ENCODE measurements around the gene NNAT.

DNA sequence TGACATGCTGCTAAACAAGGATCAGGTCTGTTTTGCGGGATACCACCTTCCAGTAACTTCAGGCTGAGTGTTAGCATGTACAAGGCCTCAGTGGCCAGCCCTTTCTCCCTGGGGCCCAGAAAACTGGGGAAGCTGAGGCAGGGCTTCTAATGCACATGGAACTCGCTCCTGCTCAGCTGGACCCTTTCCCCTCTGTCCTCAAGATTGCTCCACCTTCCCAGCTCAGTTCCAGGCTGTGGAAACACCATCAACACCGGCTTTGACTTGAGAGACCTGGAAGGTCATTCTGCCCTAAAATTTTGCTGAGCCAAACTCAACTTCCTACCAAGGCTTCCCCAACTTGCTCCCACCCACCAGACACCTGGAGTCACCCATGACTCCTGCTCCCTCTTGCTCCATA, 10.8 kb downstream of the NNAT start:
- TF ChIP-seq POLR2AphosphoS5 (IDR thresholded peaks at IDR 0.05; ENCODE audit: low read depth, low read length) (no peak), POLR2A (IDR thresholded peaks at IDR 0.05; ENCODE audit: low read depth, low read length) (no peak), TAF1 (IDR thresholded peaks at IDR 0.05; ENCODE audit: borderline replicate concordance, low read depth, low read length) (no peak)

Data from GM12892 (cell line).